Adipocyte (in vitro differentiated cells): Measurements from ENCODE around the gene FYN.
A peak's percentile ranks its signal among the peaks of the same experiment; 100 is the strongest.

ENCODE experiments used
- DNase-seq: peaks from one replicate; pipeline ENCODE4 v3.0.0-alpha.2; 2015; ENCODE audit warnings: low read depth
- H3K27me3 ChIP-seq: replicated peaks from 2 replicates; pipeline ENCODE4 v1.7.0; 2013; ENCODE audit warnings: mild to moderate bottlenecking, low read length, moderate library complexity; ENCODE audit not compliant: control insufficient read depth, insufficient read depth
- H3K36me3 ChIP-seq: 2 replicates; pipeline ENCODE4 v1.7.0; 2013; ENCODE audit warnings: low read length, mild to moderate bottlenecking, moderate library complexity; ENCODE audit not compliant: control insufficient read depth, insufficient read depth, severe bottlenecking
- H3K4me1 ChIP-seq: 2 replicates; pipeline ENCODE4 v1.7.0; 2013; ENCODE audit warnings: mild to moderate bottlenecking, low read length, moderate library complexity; ENCODE audit not compliant: control insufficient read depth, insufficient read depth
- H3K4me3 ChIP-seq: 2 replicates; pipeline ENCODE4 v1.7.0; 2013; ENCODE audit warnings: mild to moderate bottlenecking, low read length, moderate library complexity
- H3K9ac ChIP-seq: 2 replicates; pipeline ENCODE4 v1.7.0; 2013; ENCODE audit warnings: mild to moderate bottlenecking, low read length, moderate library complexity
- H3K9me3 ChIP-seq: 2 replicates; pipeline ENCODE4 v1.7.0; 2013; ENCODE audit warnings: mild to moderate bottlenecking, low read length, moderate library complexity; ENCODE audit not compliant: control insufficient read depth

Gene FYN

DNA sequence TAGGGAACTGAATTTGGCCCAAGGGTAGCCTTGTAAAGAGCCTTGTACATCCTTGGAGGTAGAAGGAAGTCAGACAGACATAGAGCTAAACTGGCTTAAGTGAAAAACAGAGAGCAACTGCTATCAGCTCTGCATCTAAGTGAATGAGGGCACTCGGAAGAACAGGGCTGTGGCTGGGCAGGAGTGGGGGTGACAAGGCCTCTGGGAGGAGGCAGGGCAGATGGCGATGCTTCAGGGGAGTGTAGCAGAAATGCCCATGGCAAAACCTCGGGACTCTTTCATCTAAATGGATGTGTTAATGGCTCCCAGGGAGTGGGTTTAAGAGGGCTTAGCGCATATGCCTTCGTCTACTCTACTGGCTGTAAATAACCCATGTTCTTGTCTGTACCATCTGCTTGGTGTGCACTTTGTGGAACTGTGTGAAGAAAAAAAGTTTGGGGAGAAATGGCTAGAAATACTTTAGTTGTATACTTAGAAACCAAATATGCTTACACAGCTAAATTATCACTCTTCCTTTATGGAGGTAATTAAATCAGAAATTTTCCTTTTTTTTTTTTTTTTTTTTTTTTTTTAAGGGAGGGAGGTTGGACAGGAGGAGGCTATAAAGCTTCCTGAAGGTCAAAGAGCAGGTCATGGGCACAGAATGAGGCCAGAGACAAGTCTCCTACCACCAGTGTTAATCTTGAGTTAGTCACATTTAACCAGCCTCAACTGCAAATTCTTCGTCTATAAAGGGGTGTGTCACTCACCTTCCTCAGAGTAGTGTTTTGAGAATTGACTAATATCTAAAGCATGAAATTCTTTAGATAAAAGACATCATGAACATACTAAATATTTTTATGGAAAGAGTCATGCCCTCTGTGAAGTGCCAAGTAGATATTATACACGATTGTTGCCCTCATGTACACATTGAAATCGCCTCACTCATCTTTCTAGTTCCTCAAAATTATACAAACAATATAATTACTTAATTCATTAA, 60.9 kb downstream of the FYN start:
- Histone ChIP-seq H3K9me3 (no peaks in the 10 kb centered on the region), H3K36me3 (peaks cover 5% of the 10 kb centered on the region), H3K4me3 (no peak overlapping the region), H3K9ac (no peak overlapping the region), H3K27me3 (no peaks in the 10 kb centered on the region), H3K4me1 (peaks cover 35% of the 10 kb centered on the region)
- DNase-seq = no peak

DNA sequence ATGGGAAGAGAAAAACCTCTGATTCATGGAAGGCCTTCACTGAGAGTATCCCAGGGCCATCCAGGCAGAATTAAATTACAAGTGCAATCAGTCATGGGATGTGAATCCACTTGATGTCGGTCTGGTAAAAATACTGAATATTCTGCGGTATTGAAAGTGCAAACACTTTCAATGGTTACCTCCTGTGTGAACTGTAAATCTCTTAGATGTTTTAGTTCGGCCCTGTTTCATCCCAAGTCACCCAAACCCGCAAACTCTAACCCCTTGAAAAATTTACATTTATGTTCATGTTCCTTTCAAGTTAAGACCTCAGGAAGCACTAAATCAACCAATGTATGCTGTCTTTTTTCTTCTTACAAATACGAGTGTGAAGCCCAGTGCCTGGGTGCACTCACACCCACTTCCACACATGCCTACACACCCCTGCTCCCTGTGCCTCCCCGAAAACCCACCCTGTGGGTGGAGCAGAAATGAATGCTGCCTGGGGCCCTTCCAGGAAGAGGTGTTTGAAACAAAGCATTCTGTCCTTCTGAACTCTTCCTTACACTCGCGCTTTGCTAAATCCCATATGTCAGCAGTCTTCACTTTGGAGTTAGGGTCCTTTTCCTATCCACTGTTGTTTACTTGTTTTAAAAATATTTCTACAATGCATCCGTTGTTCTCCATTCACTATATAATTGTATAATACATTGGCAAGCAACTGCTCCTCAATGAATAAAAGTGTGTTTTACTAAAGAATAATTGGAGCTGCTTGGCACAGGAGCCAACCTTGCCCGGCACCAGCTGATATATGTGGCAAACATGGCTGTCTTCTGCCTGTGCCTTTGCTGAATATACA, 62.7 kb downstream of the FYN start:
- H3K9ac ChIP-seq = no peak overlapping the region
- no peaks in the 10 kb centered on the region for H3K27me3 ChIP-seq
- H3K4me3 ChIP-seq = no peak overlapping the region
- no peak for DNase-seq
- H3K4me1 ChIP-seq = peaks cover 46% of the 10 kb centered on the region
- H3K9me3 ChIP-seq = no peaks in the 10 kb centered on the region
- peaks cover 5% of the 10 kb centered on the region for H3K36me3 ChIP-seq

DNA sequence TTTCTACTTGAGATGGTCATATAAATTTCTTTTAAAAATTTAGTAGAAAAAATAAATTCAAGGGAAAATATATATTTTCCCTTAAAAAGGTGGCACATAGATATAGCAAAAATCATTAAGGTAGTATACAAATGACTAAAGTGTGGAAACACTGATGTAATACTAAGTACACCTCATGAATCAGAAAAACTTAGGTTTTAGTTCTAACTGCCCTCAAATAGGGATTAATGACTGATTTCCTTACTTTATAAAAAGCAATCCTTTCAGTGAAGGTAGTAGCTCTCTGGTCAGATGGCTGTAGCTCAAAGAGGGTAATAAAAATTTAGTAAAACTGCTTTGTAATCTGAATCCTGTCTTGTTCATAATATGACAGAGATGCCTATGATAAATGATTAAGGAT, 63.5 kb downstream of the FYN start:
- H3K36me3 ChIP-seq = peaks cover 5% of the 10 kb centered on the region

DNA sequence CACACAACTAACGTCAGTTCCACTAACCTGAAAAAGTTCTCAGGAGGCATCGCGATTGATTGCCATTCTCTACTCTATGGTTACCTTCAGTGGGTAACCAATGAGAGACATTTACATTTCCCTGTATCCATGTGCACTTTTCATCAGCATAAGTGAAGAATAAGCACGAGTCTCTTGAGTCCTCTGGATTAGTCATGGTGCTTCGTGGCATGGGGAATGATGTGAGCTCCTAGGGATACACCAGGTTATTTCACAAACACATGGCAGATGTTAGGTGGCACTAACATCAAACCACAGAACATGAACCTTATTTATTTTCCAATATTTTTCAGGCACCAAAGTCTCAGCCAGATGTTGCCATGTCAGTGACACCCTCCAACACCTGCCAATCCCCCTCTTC, 64.0 kb downstream of the FYN start:
- H3K4me3 ChIP-seq = no peak overlapping the region
- DNase-seq = no peak
- H3K27me3 ChIP-seq = no peaks in the 10 kb centered on the region
- no peak overlapping the region for H3K9ac ChIP-seq
- no peaks in the 10 kb centered on the region for H3K9me3 ChIP-seq
- H3K4me1 ChIP-seq = peaks cover 58% of the 10 kb centered on the region
- H3K36me3 ChIP-seq = peaks cover 5% of the 10 kb centered on the region

More for the DNA sequence above, 63.5 kb downstream of the FYN start:
- Histone ChIP-seq H3K4me3 (no peak overlapping the region), H3K9me3 (no peaks in the 10 kb centered on the region), H3K4me1 (peaks cover 53% of the 10 kb centered on the region), H3K27me3 (no peaks in the 10 kb centered on the region), H3K9ac (no peak overlapping the region)
- DNase-seq = no peak

DNA sequence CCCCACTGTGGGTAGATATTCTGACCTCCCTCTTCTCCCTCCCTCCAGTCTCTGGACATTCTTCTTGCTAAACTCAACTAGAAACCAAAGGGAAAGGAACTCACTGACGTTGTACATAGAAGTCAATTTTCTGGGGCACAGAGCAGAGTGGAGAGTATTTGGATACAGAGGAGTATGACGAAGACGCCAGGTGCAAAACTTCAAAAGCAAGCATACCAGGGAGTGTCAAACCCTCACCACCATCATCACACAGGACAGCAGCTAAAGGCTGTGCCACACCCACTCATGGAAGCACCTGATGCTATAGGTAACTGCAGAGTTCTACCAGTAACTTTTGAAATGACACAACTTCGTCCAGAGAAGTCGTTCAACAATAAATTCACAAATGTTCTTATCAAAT, 64.8 kb downstream of the FYN start:
- H3K9me3 ChIP-seq = no peaks in the 10 kb centered on the region
- no peak overlapping the region for H3K9ac ChIP-seq
- H3K36me3 ChIP-seq = peaks cover 5% of the 10 kb centered on the region
- H3K27me3 ChIP-seq = no peaks in the 10 kb centered on the region
- peaks cover 61% of the 10 kb centered on the region for H3K4me1 ChIP-seq
- no peak for DNase-seq
- H3K4me3 ChIP-seq = no peak overlapping the region

DNA sequence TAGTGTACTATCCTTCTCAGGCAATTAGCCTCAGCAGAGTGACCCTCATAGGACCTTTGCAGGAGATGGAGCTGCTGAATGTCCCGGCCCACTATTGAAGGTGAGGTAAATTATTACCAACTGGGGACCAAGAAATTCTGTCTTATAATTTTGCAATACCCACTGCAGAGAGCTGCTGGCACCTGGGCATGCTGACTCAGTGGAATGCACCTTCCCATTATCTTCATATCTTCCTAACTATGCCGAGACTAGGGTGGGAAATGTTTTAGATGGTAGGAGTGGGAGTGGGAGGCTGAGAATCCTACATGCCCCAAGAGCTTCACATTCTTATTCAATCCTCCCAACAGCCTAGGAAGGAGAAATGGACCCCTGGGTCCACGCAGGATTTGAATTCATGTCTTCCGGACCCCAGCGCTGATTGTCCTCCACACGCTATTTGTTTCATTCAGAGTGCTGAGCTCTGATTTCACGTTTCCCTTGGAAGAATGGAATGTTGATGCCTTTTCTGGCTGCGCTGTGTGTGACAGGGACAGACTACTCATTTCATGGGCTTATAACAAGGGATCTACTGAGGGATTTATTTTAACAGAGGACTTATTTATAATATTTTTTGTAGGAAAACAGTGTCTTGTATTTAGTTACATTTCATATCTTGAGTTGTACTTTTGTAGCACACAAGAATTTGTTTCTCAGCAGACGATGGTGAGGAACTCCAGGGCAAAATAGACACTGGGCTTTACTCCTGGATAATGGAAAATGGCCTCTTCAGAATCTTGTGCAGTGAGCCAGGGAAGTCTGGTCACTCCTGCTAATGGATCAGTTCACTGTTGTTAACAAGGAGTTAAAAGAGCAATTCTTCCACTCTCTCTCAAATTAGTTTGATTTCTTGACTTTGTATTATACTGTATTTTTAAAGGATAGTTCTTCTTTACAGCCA, 66.4 kb downstream of the FYN start:
- no peak for DNase-seq
- H3K27me3 ChIP-seq = no peaks in the 10 kb centered on the region
- H3K9me3 ChIP-seq = no peaks in the 10 kb centered on the region
- H3K4me1 ChIP-seq = peaks cover 57% of the 10 kb centered on the region
- no peak overlapping the region for H3K9ac ChIP-seq
- H3K4me3 ChIP-seq = no peak overlapping the region
- H3K36me3 ChIP-seq = peaks cover under 1% of the 10 kb centered on the region

DNA sequence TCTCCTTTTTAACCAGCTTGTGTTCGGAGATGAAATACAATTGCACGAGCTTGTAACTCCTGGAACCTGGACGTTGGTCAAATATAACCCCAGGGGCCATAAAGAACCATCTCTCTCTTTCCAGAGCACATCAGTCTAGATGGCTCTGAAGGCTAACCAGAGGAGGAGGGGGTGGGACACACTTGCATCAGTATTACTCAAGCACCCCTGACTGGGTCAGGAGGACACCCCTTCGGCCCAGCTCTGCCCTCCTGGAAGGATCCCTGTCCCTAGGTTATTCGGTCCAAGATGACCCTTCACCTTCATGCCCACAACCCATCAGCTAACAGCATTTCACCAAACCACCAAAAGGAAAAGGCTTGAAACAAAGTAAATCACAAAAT, 67.1 kb downstream of the FYN start:
- H3K9ac ChIP-seq = peak overlapping the region; percentile 59
- no peak overlapping the region for H3K4me3 ChIP-seq
- peaks cover 54% of the 10 kb centered on the region for H3K4me1 ChIP-seq
- no peaks in the 10 kb centered on the region for H3K9me3 ChIP-seq
- no peak for DNase-seq
- H3K27me3 ChIP-seq = no peaks in the 10 kb centered on the region
- H3K36me3 ChIP-seq = peaks cover 4% of the 10 kb centered on the region

DNA sequence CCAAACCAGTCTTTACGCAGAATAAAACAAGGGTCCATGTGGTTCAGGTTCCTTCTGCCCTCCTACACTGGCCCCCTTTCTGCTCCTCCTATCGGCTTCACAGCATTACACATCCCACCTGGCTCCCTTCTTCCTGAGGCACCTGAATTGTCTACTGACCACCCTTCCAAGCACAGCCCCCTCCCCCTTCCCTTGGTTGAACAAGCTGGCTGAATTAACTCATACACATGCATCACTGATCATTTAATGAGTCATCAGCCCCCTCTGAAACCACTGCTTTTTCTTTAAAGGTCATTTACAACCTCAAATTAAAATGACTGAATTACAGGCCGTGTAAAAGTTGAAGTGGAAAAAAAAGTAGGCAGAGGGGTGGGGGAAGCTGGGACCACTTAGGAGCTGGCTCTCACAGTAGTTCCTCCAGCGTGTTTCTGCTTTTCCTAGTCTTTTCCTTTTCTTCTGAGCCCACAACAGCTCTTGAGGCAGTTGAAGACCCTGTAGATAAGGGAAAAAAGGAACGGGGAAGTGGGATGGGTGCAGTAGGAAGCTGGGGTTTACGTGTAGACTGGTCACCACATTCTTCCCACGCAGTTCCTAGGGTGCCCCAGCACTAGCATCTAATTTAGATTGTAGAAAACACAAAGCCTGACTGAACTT, 67.6 kb downstream of the FYN start:
- Histone ChIP-seq H3K4me1 (peaks cover 51% of the 10 kb centered on the region), H3K36me3 (peaks cover 4% of the 10 kb centered on the region)
- peak; percentile 47 for DNase-seq

DNA sequence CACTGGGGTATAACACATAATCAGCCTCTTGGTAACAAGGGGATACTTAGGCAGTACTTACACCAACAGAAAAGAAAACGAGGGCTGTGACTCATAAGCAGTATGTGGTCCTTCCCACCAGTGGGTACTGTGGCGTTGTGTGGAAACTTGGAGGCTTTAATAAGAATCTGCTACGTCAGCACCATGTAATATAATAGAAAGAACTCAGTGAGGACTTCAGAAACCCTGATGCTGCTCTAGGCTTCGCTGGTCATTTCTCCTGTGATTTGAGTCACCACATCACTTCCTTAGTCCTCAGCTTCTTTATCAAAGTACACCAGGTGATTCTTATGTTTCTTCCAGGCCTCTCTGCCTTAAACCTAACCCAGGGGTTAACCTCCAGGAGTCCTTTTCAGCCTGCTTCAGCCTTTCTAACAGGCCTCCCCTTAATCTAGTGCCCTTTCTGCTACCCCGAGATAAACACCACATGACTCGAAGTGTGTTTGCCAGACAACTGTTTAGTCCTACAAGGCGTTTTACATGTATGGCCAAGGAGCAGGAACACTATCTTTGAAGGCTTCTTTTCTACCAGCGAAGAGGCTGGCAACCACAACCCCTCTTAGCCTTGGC, 68.5 kb downstream of the FYN start:
- Histone ChIP-seq H3K27me3 (no peaks in the 10 kb centered on the region), H3K4me3 (no peak overlapping the region), H3K4me1 (peaks cover 57% of the 10 kb centered on the region), H3K36me3 (peaks cover 4% of the 10 kb centered on the region), H3K9ac (peak overlapping the region; percentile 8), H3K9me3 (no peaks in the 10 kb centered on the region)
- peak; percentile 66 for DNase-seq

More for the DNA sequence above, 67.6 kb downstream of the FYN start:
- Histone ChIP-seq H3K9ac (peak overlapping the region; percentile 59), H3K9me3 (no peaks in the 10 kb centered on the region), H3K27me3 (no peaks in the 10 kb centered on the region), H3K4me3 (no peak overlapping the region)

DNA sequence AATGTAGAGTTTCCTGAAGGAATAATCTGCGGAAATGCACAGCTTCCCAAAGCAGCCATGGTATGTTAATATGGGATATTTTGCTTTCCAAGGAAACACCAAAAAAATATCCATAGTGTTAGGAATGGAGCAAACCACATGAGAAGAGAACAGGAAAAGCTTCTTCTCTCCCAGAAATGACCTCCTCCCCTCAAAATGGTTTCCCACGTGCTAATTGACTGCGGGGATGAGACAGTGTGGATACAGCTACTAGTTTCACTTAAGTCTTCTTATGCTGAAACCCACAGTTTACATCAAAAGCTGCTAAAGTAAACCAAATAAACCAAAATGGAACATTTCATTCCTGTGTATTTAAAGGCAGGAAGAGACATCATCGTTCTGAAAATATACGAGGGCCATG, 69.4 kb downstream of the FYN start:
- H3K36me3 ChIP-seq = peaks cover 4% of the 10 kb centered on the region
- no peak for DNase-seq
- H3K4me1 ChIP-seq = peaks cover 67% of the 10 kb centered on the region
- no peak overlapping the region for H3K4me3 ChIP-seq
- H3K9me3 ChIP-seq = no peaks in the 10 kb centered on the region
- H3K9ac ChIP-seq = no peak overlapping the region
- no peaks in the 10 kb centered on the region for H3K27me3 ChIP-seq
